GM18507 (cell line): Measurements from ENCODE around the gene TGFBR3.

Experiments
- DNase-seq: peaks from one replicate; pipeline ENCODE4 v3.0.0; 2011; ENCODE audit warnings: low read depth; ENCODE audit not compliant: insufficient read length; ENCODE audit errors: extremely low spot score
- FAIRE-seq: peaks from 2 replicates; lab custom pipeline; 2011; peaks lifted over from hg19 to GRCh38; lab: Jason Lieb, UNC

Gene TGFBR3

DNA sequence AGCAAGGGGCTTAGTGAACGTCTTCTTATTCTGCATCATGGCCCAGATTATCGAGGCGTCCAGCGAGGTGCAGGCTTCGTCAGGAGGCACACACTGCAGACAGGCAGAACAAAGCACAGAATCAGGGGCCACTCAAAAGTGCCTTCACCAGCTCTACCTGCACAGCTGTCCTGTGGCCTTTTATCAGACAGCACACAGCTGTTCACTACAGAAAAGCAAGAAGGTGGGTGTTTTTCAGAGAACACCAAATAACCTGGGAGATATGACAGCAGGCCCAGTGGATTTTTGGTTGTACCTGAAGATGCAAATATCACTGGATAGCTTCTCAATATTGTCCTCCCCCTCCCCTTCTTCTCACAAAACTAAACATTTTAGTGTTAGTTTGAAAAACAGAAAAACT, 177.3 kb downstream of the TGFBR3 start:
- FAIRE-seq: no peak

DNA sequence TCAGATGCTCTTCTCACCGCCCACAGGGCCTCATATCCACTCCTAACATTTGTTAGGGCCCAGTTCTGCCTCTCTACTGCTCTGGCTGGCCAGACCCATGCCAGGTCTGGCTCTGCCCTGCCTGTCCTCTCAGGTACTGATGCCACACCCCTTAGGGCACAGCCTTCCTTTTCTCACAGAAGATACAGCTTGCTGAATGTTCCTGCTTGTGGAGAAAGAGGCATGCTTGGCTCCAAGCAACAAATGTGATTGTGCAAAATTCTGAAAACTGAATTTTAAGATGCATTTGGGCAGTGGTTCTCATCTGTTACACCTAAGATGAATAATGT, 178.1 kb downstream of the TGFBR3 start:
- FAIRE-seq: no peak
- DNase-seq: no peak

More for the DNA sequence above, 177.3 kb downstream of the TGFBR3 start:
- DNase-seq: no peak

DNA sequence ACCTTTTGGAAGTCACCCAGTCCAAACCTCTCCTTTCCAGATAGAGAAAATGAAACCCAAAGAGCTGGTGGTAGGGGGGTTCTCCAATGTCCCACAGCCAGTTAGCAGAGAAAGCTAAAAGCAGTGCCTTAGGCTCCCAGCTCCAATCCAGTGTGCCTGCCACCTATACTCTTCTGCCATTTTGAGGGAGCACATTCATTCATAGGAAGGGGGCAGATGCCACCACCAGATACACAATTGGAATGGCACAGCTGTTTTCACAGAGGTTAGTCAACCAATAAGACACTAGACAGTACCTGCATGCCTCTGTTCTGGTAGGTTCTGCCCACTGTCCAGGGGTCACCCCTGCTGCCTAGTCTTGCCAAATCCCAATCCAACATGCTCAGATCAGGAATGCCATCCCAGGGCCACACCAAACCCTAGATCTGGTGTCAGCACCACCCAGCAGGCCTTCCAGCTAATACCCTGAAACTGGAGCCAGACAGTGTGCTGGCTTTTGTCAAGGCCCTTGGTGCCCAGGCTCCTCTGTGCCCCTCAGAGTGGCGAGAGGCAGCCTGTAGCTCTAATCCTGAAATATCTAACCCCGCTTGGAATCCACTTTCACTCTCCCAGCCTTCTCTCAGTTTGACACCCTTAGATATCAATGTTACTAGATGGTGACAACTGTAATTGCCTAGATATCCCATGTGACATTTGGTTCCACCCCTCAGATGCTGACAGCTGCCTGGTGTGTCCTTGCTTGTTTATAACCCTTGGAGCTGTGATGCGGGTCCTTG, 178.6 kb downstream of the TGFBR3 start:
- DNase-seq (no peak), FAIRE-seq (no peak)

GRCh38 chr1:91706140-91706957, 179.6 kb downstream of the TGFBR3 start:
- DNase-seq (no peak), FAIRE-seq (no peak)

- no peak for DNase-seq
- no peak for FAIRE-seq
Observed at GRCh38 chr1:91704746-91705145, 181.2 kb downstream of the TGFBR3 start.

- no peak for DNase-seq
- FAIRE-seq: no peak
Observed at GRCh38 chr1:91703095-91703494, 182.9 kb downstream of the TGFBR3 start.

DNA sequence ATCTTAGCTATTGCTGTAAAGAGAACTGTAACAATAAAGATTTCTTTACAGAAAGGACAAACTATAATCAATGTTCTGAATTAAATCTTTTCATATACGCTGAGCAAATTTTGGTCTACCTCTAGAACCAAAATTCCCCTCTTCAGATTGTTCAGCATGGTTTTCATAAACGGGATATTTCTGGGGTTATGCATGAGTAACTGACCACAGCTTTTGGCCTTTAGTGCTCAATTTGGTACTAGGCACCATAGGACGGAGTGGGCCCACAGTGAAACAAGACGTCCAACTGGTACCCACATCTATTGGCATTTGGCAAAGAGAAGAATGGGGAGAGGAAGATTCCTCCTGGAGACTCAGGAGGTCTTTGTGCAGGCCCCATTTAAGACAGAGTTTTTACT, 184.5 kb downstream of the TGFBR3 start:
- DNase-seq (no peak), FAIRE-seq (no peak)

GRCh38 chr1:91700771-91701471, 185.0 kb downstream of the TGFBR3 start:
- DNase-seq (no peak), FAIRE-seq (no peak)

DNA sequence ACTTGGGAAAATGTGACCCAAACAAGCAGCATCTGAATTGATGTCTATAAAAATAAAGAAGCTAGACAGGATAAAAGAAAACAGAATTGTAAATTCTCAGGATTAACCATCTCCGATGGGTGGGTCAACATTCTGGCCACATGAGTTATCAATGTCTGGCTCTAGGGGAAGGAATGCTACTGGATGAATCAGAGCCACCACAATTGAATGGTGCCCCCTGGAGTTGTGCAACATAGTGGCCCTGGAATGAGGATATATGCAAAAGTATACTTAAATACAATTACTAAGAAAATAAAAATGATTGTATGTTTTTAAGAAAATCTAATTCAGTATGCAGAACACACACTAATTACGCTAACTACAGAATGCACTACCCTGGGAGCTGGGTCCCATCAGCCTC, 185.6 kb downstream of the TGFBR3 start:
- no peak for DNase-seq
- no peak for FAIRE-seq

DNA sequence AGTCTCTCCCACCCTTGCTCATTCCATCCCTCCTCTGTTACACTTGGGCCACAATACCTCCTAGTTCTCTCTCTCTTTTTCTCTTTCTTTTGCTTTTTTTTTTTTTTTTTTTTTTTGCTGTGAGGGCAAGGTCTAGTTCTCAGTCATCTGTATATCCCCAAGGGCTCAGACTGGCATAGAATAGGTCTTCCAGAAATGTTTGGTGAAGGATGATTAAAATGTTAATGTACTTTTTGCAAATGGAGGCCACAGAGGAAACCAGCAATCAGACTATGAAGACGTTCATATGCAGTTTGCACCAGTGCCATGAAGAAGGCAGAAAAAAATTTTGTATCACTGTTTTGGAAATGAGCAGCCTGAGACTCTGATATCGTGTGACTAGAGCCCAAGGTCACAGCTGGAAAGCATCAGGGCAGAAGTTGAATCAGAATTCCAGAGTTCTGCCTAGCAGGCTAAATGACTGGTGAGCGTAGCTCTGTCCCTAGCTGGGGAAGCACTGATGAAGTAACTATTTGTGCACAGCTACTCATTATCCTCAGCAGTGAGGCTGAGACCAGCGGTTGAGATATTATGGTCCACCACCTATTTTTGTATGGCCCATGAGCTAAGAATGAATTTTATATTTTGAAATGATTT, 186.5 kb downstream of the TGFBR3 start:
- DNase-seq: no peak
- no peak for FAIRE-seq

GRCh38 chr1:91697861-91698260, 188.1 kb downstream of the TGFBR3 start:
- DNase-seq: no peak

DNA sequence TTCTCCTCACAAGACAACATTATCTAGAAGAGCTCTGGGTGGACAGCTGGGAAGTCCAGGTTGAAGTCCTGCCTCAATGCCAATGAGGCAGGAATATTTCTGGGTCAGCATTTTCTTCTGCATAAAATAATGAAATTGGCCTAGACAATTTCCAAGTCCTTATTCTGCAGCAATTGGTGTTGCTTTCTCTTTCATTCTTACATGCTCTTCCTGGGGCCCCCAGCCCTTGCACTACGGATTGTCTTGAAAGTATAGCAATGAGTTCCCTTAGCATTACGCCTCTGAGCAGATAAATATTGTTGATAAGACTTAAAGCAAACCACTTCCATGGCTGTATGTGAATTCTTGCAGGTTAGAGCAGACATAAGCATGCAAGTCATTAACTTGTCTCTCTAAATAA, 188.5 kb downstream of the TGFBR3 start:
- peak; percentile 38 for FAIRE-seq
- peak; percentile 22 for DNase-seq

More at GRCh38 chr1:91697861-91698260, 188.1 kb downstream of the TGFBR3 start:
- no peak for FAIRE-seq

GRCh38 chr1:91696321-91696720, 189.6 kb downstream of the TGFBR3 start:
- no peak for DNase-seq
- FAIRE-seq: no peak

DNA sequence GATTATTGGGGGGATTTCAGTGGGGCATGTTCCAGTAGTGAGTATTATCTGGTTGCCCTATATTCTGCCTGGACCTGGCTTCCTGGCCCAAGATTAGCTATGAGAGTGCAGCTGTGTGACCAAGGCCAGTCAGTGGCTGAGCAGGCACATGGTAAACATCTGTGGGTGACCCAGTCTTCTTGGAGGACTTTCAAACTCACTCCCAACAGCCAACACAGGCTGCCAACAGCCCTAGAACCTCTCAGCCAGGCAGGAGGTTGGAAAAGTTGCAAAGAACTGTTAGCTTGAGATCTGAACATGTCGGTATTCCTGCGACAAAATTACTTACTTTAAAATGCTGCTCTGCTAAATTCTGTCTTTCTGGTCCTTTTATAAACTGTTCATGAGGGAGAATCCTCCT, 192.4 kb downstream of the TGFBR3 start:
- no peak for DNase-seq
- FAIRE-seq: no peak

DNA sequence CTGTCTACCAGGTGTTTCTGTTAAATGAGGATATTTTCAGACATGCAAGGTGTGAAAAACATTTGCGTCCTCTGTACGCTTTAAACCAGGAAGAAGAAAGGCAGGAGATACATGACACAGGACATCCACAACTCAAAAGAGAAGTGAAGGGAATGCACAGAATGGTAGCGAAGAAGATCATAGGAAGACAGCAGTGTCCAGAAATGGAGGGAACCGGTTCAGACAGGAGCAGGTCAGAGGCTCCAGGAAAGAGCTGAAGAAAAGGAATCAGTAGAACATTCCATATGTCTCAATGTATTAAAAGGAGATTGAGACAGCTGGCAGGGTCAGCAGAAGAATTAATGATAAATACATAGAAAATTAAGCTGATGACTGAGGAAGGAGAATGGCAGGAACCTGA, 194.4 kb downstream of the TGFBR3 start:
- DNase-seq (no peak), FAIRE-seq (no peak)

DNA sequence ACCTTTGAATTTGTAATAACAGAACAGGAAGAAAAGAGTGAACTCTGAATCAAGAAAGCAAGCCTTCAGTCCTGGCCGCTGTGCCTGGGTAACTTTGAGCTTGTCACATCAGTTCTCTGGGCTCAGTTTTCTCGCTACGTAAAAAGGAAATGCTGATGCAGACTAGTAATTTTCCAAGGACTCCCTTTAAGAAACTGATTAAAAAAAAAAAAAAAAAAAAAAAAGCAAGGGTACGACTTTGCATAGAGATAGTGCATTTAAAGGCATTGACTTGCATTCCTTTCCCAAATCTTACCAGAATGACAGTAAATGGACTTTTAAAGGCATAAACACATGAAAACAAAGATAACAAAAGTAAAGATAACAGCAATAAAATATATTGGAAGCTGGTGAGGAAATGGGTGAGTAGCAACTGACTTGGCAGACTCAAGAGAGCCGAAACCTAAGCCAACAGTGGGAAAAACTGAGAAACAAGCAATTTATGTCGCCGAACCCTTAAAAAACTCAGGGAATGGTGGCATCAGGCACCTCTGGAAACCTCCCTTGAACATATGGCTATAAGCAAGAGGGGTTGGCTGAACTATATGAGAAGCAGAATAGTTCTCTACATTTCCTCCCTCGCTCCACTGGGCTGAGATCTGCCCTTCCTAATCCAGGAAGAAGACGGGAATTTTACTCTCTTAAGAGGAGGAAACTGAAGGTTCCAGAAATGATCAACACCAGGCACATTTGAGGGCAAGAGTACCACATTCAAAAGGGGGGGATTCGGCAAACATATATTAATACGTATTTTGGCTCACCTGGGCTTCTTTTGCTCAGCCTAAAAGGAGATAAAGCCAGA, 196.1 kb downstream of the TGFBR3 start:
- DNase-seq (no peak), FAIRE-seq (no peak)

DNA sequence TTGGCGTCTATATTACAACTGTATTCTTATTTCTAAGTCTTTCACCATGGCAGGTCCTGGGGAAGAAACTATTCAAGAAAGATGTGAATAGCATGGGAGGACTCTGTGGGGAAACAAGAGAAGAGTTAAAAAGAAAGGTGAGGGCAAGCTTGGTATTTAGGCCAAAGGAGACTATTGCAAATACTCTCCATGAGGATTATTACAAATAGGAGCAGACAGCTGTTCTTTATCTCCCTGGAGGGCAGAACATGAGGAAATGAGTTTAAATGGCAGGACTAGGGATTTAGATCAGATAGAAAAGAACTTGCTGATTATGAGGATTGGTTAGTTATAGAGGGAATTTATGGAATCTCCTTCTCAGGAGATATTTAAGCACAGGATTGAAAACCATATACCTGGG, 198.5 kb downstream of the TGFBR3 start:
- FAIRE-seq (no peak), DNase-seq (no peak)

DNA sequence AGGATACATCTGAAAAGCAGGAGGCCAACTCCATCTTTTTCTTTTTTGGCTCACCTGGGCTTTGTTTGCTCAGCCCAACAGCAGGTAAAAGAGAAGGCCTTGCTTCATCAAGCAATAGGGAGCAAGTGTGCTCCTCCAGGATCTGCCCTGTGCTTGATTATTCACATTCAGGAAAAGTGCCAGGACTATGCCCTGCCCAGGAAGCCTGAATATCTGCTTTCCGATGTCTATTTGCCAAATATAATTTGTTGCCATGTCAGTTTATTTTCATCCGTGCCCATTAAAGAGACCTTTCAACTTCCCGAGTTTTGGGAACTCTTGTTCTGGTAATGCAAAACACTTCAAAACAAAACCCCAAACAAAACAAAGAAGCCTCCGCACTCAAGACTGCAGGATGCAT, 200.0 kb downstream of the TGFBR3 start:
- no peak for FAIRE-seq
- no peak for DNase-seq
